NCI-H748 (cell line): ENCODE results near the gene CYB5R3.
"Not testable (repeated sequence)": the region's sequence is repeated elsewhere in the genome, so short reads cannot be mapped to it uniquely, and the experiment has no call there.

Source experiments
- DNase-seq: peaks from one replicate; lab custom pipeline; 2025; ENCODE audit not compliant: unreplicated experiment; lab: John Stamatoyannopoulos, UW

The CYB5R3 gene

GRCh38 chr22:42608136-42608822 is 40.9 kb downstream of the CYB5R3 start:
- DNase-seq, result no peak

- not testable (repeated sequence) for DNase-seq
Measured at GRCh38 chr22:42607641-42608040, 41.6 kb downstream of the CYB5R3 start.

- DNase-seq, result no peak
Measured at GRCh38 chr22:42604403-42604802, 44.8 kb downstream of the CYB5R3 start.

GRCh38 chr22:42603427-42603826 is 45.8 kb downstream of the CYB5R3 start:
- no peak for DNase-seq

- no peak for DNase-seq
Measured at GRCh38 chr22:42602470-42602869, 46.7 kb downstream of the CYB5R3 start.

- no peak for DNase-seq
Measured at GRCh38 chr22:42601879-42602465, 47.2 kb downstream of the CYB5R3 start.

GRCh38 chr22:42596863-42597530 is 52.2 kb downstream of the CYB5R3 start:
- no peak for DNase-seq

- no peak for DNase-seq
Measured at GRCh38 chr22:42596336-42596735, 52.9 kb downstream of the CYB5R3 start.

GRCh38 chr22:42595434-42595833 is 53.8 kb downstream of the CYB5R3 start:
- DNase-seq, result no peak

- DNase-seq, result no peak
Measured at GRCh38 chr22:42591987-42592386, 57.2 kb downstream of the CYB5R3 start.

GRCh38 chr22:42587588-42588175 is 61.5 kb downstream of the CYB5R3 start:
- no peak for DNase-seq

GRCh38 chr22:42586381-42586780 is 62.8 kb downstream of the CYB5R3 start:
- DNase-seq, result no peak

GRCh38 chr22:42585096-42585495 is 64.1 kb downstream of the CYB5R3 start:
- DNase-seq, result no peak

GRCh38 chr22:42584364-42584940 is 64.7 kb downstream of the CYB5R3 start:
- DNase-seq, result no peak

GRCh38 chr22:42582987-42583386 is 66.2 kb downstream of the CYB5R3 start:
- no peak for DNase-seq

GRCh38 chr22:42581762-42582716 is 67.2 kb downstream of the CYB5R3 start:
- DNase-seq, result peak; percentile 76

GRCh38 chr22:42581194-42581761 is 67.9 kb downstream of the CYB5R3 start:
- peak; percentile 25 for DNase-seq

- DNase-seq, result not testable (repeated sequence)
Measured at GRCh38 chr22:42580040-42580439, 69.2 kb downstream of the CYB5R3 start.

- DNase-seq, result no peak
Measured at GRCh38 chr22:42577623-42578240, 71.5 kb downstream of the CYB5R3 start.

- DNase-seq, result not testable (repeated sequence)
Measured at GRCh38 chr22:42577141-42577540, 72.1 kb downstream of the CYB5R3 start.
